Activated CD4-positive, alpha-beta memory T cell treated with anti-CD3 and anti-CD28 coated beads for 36 hours (primary cell): Measurements from ENCODE around the gene LMO4. TPM values are rescaled to one million over a fixed set of nuclear protein-coding genes. Genes with fewer than 3 reads are reported as not detected.

Experiments
- CTCF ChIA-PET: fragments of 350-600 bp; sonication (Branson Sonifier 250); formaldehyde crosslinking; loops from one replicate; lab custom pipeline; 2021; ENCODE audit warnings: antibody characterized with exemption, inconsistent platforms; lab: Charles Lee
- POLR2A ChIA-PET: fragments of 350-600 bp; sonication (Branson Sonifier 250); formaldehyde crosslinking; loops from one replicate; lab custom pipeline; 2021; ENCODE audit warnings: antibody characterized with exemption; lab: Charles Lee
- DNase-seq: peaks from one replicate; pipeline ENCODE4 v3.0.0-alpha.2; 2020
- H3K27ac Mint-ChIP-seq: one replicate; pipeline ENCODE4 v1.8.0; 2021; ENCODE audit warnings: mixed read lengths
- H3K27me3 Mint-ChIP-seq: one replicate; pipeline ENCODE4 v1.8.0; 2021; ENCODE audit warnings: mixed read lengths
- H3K36me3 Mint-ChIP-seq: one replicate; pipeline ENCODE4 v1.8.0; 2021; ENCODE audit warnings: mixed read lengths
- H3K4me1 Mint-ChIP-seq: one replicate; pipeline ENCODE4 v1.8.0; 2021; ENCODE audit warnings: low read depth, mixed read lengths
- H3K4me3 Mint-ChIP-seq: one replicate; pipeline ENCODE4 v1.8.0; 2021; ENCODE audit warnings: mild to moderate bottlenecking, mixed read lengths
- H3K9me3 Mint-ChIP-seq: one replicate; pipeline ENCODE4 v1.8.0; 2021; ENCODE audit warnings: mixed read lengths
- intact Hi-C: fragments of 100-400 bp; cut with micrococcal nuclease; formaldehyde crosslinking; loops from one replicate; pipeline ENCODE4 v1.15.1; 2023
- total RNA-seq, 2 experiments: library from RNA; stranded (reverse); gene quantifications; one replicate each; pipeline ENCODE4 v1.2.3, GENCODE V29; 2021

Gene LMO4
- total RNA-seq, 2 experiments from 2014 or later, result 23.0 to 24.1 TPM

DNA sequence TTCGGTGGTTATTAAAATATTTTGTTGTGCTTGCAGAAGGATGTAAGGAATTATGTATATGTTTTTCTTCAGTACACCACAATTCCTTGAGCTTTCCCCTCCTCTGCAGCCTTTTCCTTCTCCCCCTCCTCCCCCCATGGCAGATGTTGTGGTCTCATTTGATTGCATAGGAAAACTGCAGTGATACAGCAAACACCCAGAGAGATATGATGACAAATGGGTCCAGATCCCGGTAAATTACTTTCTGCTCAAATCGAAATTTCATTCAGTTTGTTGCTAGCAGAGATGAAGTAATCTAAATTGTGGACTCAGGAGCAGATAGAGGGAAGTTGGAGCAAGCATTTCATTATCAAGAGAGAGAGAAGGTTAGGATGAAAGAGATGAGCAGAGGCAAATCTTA is 9.9 kb downstream of the LMO4 start:
- CTCF ChIA-PET, result interaction anchor here (0.8 kb wide), 1 partner anchor 112 kb away, joined by 3 read pairs; no protein-coding TSS in a partner anchor
- DNase-seq, result no peak
- Mint-ChIP-seq H3K36me3 (peaks cover 26% of the 10 kb centered on the region), H3K27ac (no peak overlapping the region), H3K4me1 (peaks cover 38% of the 10 kb centered on the region), H3K4me3 (no peak overlapping the region), H3K9me3 (no peaks in the 10 kb centered on the region), H3K27me3 (no peaks in the 10 kb centered on the region)
- intact Hi-C loops, result loop anchor here (10.0 kb wide), 3 partner anchors 294 to 944 kb away; partner anchors contain the start of genes ODF2L and SH3GLB1
- POLR2A ChIA-PET, result no interaction called here

DNA sequence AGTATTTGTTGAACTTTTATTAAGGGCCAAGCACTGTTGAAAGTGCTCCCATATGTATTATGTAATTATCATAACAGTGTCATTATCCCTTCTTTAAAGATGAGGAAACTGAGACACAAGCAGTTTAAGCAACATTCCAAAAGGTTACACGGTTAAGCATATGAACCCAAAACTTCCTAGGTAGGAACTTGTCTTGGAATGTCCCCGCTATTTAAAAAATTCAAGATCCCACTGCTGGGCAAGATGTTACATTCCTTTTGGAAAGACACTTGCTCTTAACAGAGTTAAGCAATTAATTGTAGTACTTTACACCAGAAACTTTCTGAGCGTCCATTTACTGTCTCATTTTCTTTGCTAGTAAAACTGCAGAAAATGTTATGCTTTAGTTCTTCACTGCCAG is 15.6 kb downstream of the LMO4 start:
- Mint-ChIP-seq H3K4me3 (no peak overlapping the region), H3K27me3 (no peaks in the 10 kb centered on the region), H3K36me3 (peaks cover 36% of the 10 kb centered on the region), H3K27ac (no peak overlapping the region), H3K4me1 (no peaks in the 10 kb centered on the region), H3K9me3 (no peaks in the 10 kb centered on the region)
- intact Hi-C loops, result no loop called here
- ChIA-PET CTCF (interaction anchor here (2.0 kb wide), 1 partner anchor 18 kb away, joined by 8 read pairs; no protein-coding TSS in a partner anchor), POLR2A (interaction anchor here (1.2 kb wide), 1 partner anchor 15 kb away, joined by 4 read pairs; the partner anchor contains the start of gene LMO4)
- no peak for DNase-seq

DNA sequence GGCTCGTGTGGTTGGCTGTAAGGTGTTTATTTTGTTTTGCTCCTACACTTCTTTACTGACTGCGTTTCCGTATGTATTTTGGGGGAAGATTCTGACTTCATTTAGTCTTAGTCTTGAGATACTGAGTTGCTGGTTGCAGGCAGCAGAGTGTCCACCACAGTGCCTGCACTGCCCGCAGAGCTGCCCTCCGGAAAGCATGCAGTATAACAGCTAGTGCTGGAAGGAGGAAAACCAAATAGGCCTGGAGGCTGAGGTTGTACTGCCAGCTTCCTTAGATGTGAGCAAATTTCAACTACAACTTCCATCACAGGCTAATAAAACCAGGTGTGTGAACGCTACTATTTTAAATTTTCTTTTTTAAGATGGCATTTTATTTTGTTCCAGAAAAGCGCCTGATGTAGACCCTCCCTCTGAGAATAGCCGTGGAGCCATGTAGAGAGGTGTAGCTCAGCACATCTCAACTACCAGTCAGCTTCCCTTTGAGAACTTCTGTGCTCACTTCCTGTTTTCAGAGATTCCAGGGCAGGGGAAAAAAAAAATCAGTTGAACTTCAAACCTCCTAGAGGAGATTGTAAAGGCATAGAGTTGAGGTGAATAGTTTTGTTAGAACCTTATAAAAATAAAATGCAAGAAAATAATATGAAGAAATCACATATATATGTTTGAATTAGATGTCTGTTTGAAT is 17.6 kb downstream of the LMO4 start:
- Mint-ChIP-seq H3K27ac (no peak overlapping the region), H3K4me1 (no peaks in the 10 kb centered on the region), H3K9me3 (no peaks in the 10 kb centered on the region), H3K36me3 (peaks cover 22% of the 10 kb centered on the region), H3K4me3 (no peak overlapping the region), H3K27me3 (no peaks in the 10 kb centered on the region)
- ChIA-PET POLR2A (no interaction called here), CTCF (interaction anchor here (1.3 to 2.0 kb wide), 3 partner anchors 11 to 20 kb away, joined by 4 to 8 read pairs (median 4); no protein-coding TSS in a partner anchor)
- no peak for DNase-seq
- intact Hi-C loops, result no loop called here

DNA sequence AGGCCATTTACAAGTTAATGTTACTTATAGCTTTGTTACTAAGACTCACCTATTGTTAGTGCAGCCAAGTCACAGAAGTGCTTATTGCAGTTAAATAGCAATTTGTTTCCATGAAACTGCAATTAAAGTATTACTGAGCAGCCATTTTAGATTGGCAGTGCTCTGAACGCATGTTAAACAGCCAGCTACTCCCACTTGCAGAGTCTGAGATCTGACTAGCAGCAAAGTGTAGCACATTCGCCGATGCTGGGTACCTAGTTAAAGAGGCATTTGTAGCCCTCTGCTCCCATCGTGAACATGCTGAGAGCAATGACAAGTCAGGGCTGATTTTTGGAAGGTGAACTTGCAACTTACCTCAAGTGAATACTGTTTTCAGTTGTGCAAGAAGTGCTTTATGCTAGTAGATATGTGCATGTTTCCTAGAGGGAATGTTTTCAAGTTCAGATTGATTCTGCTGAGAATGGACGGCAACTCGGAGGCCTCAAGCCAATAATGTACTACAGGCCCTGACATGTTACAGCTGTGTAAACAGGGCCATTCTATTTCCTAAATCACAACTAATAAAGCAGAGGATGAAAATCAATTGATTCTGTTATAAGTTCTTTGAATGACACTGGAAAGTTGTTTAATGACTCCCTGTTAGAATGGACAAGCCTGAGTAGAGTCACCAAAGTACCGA is 19.8 kb downstream of the LMO4 start:
- ChIA-PET POLR2A (no interaction called here), CTCF (no interaction called here)
- H3K4me1 Mint-ChIP-seq, result no peaks in the 10 kb centered on the region
- no peak overlapping the region for H3K27ac Mint-ChIP-seq
- intact Hi-C loops, result no loop called here
- H3K27me3 Mint-ChIP-seq, result no peaks in the 10 kb centered on the region
- no peak overlapping the region for H3K4me3 Mint-ChIP-seq
- no peaks in the 10 kb centered on the region for H3K9me3 Mint-ChIP-seq
- DNase-seq, result no peak
- peaks cover 11% of the 10 kb centered on the region for H3K36me3 Mint-ChIP-seq

DNA sequence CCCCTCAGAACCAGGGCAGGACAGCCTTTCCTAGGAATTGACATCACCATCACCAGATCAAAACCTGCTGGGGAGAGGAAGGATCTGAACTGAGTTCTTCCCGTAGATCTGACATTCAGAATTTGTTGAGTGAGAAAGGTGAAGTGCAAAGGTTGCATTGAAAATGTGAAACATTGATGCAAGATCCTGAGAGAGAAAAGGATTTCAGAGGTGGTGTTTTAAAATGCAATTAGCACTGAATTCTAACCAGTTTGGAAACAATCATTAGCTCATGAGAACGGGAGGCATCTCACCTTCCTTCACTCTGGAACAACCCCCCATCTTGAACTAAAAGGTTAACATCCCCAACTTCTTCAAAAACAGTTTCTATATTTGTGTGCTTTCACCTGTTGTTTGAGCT is 20.4 kb downstream of the LMO4 start:
- no peak for DNase-seq
- Mint-ChIP-seq H3K36me3 (peaks cover 10% of the 10 kb centered on the region), H3K9me3 (no peaks in the 10 kb centered on the region), H3K27me3 (no peaks in the 10 kb centered on the region), H3K4me1 (no peaks in the 10 kb centered on the region), H3K27ac (no peak overlapping the region), H3K4me3 (no peak overlapping the region)
- intact Hi-C loops, result no loop called here
- ChIA-PET POLR2A (no interaction called here), CTCF (no interaction called here)

DNA sequence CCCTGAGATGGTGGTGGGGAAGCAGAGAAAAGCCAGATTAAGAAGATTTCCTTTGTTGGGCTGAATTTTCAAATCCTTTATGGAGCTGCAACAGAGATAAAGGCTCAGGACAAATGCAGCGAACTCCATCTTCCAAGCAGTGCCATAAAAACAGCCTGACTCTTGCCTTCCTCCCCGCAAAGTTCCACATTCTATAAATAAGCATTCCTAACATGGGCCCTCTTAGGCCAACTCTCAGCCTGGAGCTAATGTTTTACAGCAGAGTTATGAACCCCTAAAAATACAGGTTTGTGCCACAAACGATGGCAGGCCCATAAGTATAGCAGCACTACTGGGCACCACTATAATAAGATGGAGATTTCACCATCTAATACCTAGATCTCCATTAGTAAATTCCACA is 27.2 kb downstream of the LMO4 start:
- Mint-ChIP-seq H3K4me1 (no peaks in the 10 kb centered on the region), H3K9me3 (peaks cover 5% of the 10 kb centered on the region), H3K4me3 (no peak overlapping the region), H3K36me3 (peaks cover 8% of the 10 kb centered on the region), H3K27ac (no peak overlapping the region), H3K27me3 (no peaks in the 10 kb centered on the region)
- DNase-seq, result no peak
- POLR2A ChIA-PET, result no interaction called here
- CTCF ChIA-PET, result no interaction called here
- intact Hi-C loops, result no loop called here

DNA sequence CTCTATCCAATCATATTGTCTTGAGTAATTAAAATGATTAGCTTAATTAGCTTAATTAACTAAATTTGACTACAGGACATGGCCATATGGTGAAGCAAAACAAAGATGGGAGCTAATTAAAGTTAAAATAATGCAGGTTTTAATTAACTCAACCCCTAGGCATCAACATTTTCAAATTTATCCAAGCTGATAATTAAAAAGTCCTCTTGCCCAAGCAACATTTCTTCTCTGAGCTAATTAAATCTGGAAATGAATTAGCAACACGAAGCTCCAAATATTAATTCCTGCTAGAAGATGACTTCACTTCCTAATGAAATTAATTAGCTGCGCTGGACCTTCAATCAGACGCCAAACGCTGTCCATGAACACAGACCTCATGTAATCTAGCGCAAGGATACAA is 27.9 kb downstream of the LMO4 start:
- Mint-ChIP-seq H3K27ac (no peak overlapping the region), H3K9me3 (peaks cover 5% of the 10 kb centered on the region), H3K4me1 (no peaks in the 10 kb centered on the region), H3K4me3 (no peak overlapping the region), H3K27me3 (no peaks in the 10 kb centered on the region), H3K36me3 (peaks cover 8% of the 10 kb centered on the region)
- ChIA-PET POLR2A (no interaction called here), CTCF (interaction anchor here (1.4 kb wide), 1 partner anchor 30 kb away, joined by 4 read pairs; no protein-coding TSS in a partner anchor)
- intact Hi-C loops, result no loop called here
- no peak for DNase-seq

DNA sequence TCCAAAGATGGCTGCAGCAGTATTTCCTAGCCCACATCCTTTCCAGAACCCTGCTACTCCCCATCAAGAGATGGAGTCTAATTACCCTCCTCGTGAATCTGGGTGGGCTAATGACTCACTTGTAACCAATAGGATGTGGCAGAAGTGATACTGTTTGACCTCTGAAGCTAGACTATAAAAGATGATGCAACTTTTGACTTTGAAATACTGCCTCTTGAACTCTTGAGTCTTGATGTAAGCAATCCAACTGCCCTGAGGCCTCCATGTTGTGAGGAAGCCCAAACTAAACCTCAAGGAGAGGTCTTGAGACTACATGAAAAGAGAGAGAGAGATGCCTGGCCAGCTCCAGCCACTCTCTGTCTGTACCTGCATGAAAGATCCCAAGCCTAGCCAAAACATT is 29.5 kb downstream of the LMO4 start:
- CTCF ChIA-PET, result no interaction called here
- H3K27me3 Mint-ChIP-seq, result no peaks in the 10 kb centered on the region
- DNase-seq, result no peak

DNA sequence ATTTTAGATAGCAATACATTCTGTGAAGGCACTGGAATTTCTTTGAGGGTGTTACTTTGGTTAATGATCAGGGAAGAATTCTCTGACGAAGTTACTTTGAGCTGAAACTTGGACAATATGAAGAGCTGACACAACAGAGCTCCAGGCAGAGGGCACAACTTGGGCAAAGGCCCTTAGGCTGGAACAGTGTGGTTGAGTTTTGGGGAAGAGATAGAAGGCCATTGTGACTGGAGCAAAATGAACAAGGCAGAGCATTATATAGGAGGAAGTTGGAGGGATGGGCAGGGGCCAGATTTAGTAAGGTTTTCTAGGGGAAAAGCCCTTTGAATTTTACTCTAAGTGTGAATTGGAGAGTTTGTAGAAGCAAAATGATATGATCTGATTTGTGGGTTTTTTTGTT is 30.9 kb downstream of the LMO4 start:
- peaks cover 5% of the 10 kb centered on the region for H3K9me3 Mint-ChIP-seq
- no peak for DNase-seq
- peaks cover 4% of the 10 kb centered on the region for H3K4me1 Mint-ChIP-seq
- ChIA-PET CTCF (interaction anchor here (1.3 kb wide), 1 partner anchor 33 kb away, joined by 5 read pairs; no protein-coding TSS in a partner anchor), POLR2A (no interaction called here)
- no peaks in the 10 kb centered on the region for H3K27me3 Mint-ChIP-seq
- no peak overlapping the region for H3K4me3 Mint-ChIP-seq
- H3K36me3 Mint-ChIP-seq, result peaks cover 8% of the 10 kb centered on the region
- no peak overlapping the region for H3K27ac Mint-ChIP-seq
- intact Hi-C loops, result no loop called here

More for the DNA sequence above, 29.5 kb downstream of the LMO4 start:
- POLR2A ChIA-PET, result no interaction called here
- peaks cover 5% of the 10 kb centered on the region for H3K9me3 Mint-ChIP-seq
- no peak overlapping the region for H3K4me3 Mint-ChIP-seq
- H3K27ac Mint-ChIP-seq, result no peak overlapping the region
- peaks cover 8% of the 10 kb centered on the region for H3K36me3 Mint-ChIP-seq
- H3K4me1 Mint-ChIP-seq, result peaks cover 4% of the 10 kb centered on the region
- intact Hi-C loops, result no loop called here

DNA sequence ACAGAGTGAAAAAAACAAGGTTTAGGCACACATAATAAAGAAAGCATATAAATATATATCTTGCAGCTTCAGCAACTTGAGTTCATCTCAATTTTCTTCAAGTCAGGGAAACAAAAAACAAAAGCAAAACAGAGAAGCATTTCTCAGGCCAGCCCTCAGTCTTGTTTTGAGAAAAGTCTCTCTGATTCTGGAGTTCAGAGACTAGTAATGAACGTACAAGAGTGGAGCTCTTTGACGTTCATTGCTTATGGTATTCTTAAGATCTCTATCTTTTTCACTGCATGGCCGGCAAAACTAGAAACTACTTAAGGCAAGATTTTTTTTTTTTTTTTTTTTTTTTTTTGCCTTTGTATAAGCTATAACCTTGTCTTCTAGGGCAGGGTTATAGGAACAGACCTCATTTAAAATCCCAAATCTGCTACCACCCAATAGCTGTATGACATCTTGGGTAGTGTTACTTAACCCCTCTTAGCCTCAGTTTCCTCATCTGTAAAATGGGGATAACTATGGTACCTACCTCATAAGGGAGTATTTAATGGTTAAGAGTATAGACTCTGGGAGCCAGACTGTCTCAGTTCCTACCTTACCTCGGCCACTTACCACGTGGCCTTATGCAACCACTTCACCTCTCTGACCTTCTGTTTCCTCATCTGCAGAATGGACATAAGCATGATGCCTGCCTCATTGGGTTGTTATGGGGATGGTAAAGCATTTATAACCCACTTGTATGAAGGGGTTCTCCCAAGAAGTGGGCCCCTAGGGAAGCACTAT is 33.6 kb downstream of the LMO4 start:
- H3K27me3 Mint-ChIP-seq, result no peaks in the 10 kb centered on the region
- H3K9me3 Mint-ChIP-seq, result peaks cover 5% of the 10 kb centered on the region
- H3K36me3 Mint-ChIP-seq, result peaks cover 8% of the 10 kb centered on the region
- intact Hi-C loops, result no loop called here
- CTCF ChIA-PET, result interaction anchor here (0.6 kb wide), 1 partner anchor 40 kb away, joined by 3 read pairs; no protein-coding TSS in a partner anchor
- H3K27ac Mint-ChIP-seq, result no peak overlapping the region
- DNase-seq, result no peak
- H3K4me1 Mint-ChIP-seq, result peaks cover 4% of the 10 kb centered on the region
- POLR2A ChIA-PET, result interaction anchor here (1.2 kb wide), 1 partner anchor 32 kb away, joined by 3 read pairs; no protein-coding TSS in a partner anchor
- no peak overlapping the region for H3K4me3 Mint-ChIP-seq

DNA sequence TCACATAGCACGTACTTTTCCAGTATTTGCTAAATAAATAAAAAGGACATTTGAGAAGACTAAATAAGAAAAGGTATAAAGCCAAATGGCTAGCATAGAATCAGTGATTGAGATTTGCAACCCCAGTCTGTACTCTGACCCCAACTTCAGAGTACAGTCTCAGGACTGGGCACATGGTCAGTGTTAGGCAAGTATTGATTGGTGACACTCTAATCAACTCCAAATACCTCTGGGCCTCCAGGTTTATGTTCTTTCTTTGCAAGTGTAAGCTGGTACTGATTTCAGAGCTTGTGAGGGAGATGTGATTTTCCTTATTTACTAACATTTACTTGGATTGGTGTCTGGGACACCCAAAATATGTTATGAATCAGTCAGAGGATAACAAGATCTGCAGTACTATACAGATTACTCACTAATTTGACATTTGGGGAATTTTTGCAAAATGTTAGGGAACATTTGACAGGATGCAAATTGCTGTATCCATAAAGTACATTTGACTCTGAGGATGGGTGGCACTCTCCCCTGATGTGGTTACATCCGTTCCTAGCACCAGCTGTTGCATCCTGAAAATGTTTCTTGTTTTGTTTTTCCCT is 34.2 kb downstream of the LMO4 start:
- ChIA-PET POLR2A (no interaction called here), CTCF (no interaction called here)
- Mint-ChIP-seq H3K27ac (no peak overlapping the region), H3K4me3 (no peak overlapping the region), H3K9me3 (peaks cover 5% of the 10 kb centered on the region), H3K27me3 (no peaks in the 10 kb centered on the region), H3K4me1 (peaks cover 4% of the 10 kb centered on the region), H3K36me3 (peaks cover 8% of the 10 kb centered on the region)
- intact Hi-C loops, result no loop called here
- no peak for DNase-seq
